H1 (cell line): ENCODE measurements around the gene DOCK10. TPM values are rescaled to one million over a fixed set of nuclear protein-coding genes. Genes with fewer than 3 reads are reported as not detected.

Experiments
- CTCF ChIA-PET: fragments of 300-600 bp; sonication (Branson Sonifier 250); formaldehyde crosslinking; loops from one replicate; lab custom pipeline; 2021; ENCODE audit not compliant: partially characterized antibody; lab: Charles Lee
- POLR2A ChIA-PET: fragments of 300-600 bp; sonication (Branson Sonifier 250); formaldehyde crosslinking; loops from one replicate; lab custom pipeline; 2021; ENCODE audit warnings: inconsistent platforms; ENCODE audit not compliant: partially characterized antibody; lab: Charles Lee
- DNase-seq, 2 experiments: peaks; one replicate each; pipeline versions ENCODE4 v3.0.0 to v3.0.0-alpha.2; 2010 to 2022; ENCODE audit warnings: low spot score in 2 of 2, low read depth in 1 of 2, mixed read lengths in 1 of 2
- FAIRE-seq: peaks from 2 replicates; lab custom pipeline; 2011; peaks lifted over from hg19 to GRCh38; lab: Jason Lieb, UNC
- H2AFZ ChIP-seq: 2 replicates; pipeline ENCODE4 v1.8.1; 2012; ENCODE audit warnings: low read length, inconsistent platforms
- H2AK5ac ChIP-seq: 2 replicates; pipeline ENCODE4 v1.6.1; 2013; ENCODE audit warnings: low read depth, low read length
- H2BK120ac ChIP-seq: replicated peaks from 2 replicates; pipeline ENCODE3; 2013; ENCODE audit warnings: low read depth, low read length, inconsistent platforms
- H2BK12ac ChIP-seq: 2 replicates; pipeline ENCODE4 v1.6.1; 2013; ENCODE audit warnings: low read depth, low read length
- H2BK15ac ChIP-seq: 2 replicates; pipeline ENCODE4 v1.6.1; 2013; ENCODE audit warnings: low read length
- H2BK20ac ChIP-seq: 2 replicates; pipeline ENCODE4 v1.6.1; 2013; ENCODE audit warnings: low read length
- H2BK5ac ChIP-seq: 2 replicates; pipeline ENCODE4 v1.6.1; 2013; ENCODE audit warnings: low read depth, low read length
- H3K14ac ChIP-seq: 2 replicates; pipeline ENCODE4 v1.6.1; 2013; ENCODE audit warnings: inconsistent platforms; ENCODE audit not compliant: insufficient read length
- H3K18ac ChIP-seq: 2 replicates; pipeline ENCODE4 v1.6.1; 2013; ENCODE audit warnings: low read length; ENCODE audit errors: extremely low read depth
- H3K23ac ChIP-seq: 2 replicates; pipeline ENCODE4 v1.6.1; 2013; ENCODE audit warnings: inconsistent platforms; ENCODE audit not compliant: insufficient read length
- H3K23me2 ChIP-seq: 2 replicates; pipeline ENCODE4 v1.6.1; 2013; ENCODE audit warnings: low read depth, low read length
- H3K27ac ChIP-seq: 2 replicates; pipeline ENCODE4 v1.6.1; 2011; ENCODE audit warnings: low read depth, low read length, inconsistent platforms
- H3K27me3 ChIP-seq, 4 experiments: replicated peaks in 1 of 4; 1 replicate in 1 of 4; 2 replicates in 3 of 4; pipeline versions ENCODE4 v1.6.1 to v1.8.1; 2011 to 2013; ENCODE audit warnings: low read length in 3 of 4, mild to moderate bottlenecking in 3 of 4, inconsistent platforms in 2 of 4, mixed read lengths in 2 of 4, moderate library complexity in 1 of 4; ENCODE audit not compliant: control insufficient read depth in 3 of 4, insufficient read depth in 3 of 4; ENCODE audit errors: extremely low read depth in 1 of 4
- H3K36me3 ChIP-seq, 4 experiments: 2 replicates each; pipeline versions ENCODE4 v1.6.1 to v1.8.1; 2011 to 2013; ENCODE audit warnings: mild to moderate bottlenecking in 4 of 4, low read length in 3 of 4, moderate library complexity in 2 of 4, control low read depth in 1 of 4, inconsistent platforms in 1 of 4; ENCODE audit not compliant: insufficient read depth in 4 of 4, control insufficient read depth in 2 of 4
- H3K4ac ChIP-seq: replicated peaks from 2 replicates; pipeline ENCODE3; 2013; ENCODE audit warnings: low read length, low read depth, mixed read lengths, inconsistent platforms; ENCODE audit not compliant: insufficient read length
- H3K4me1 ChIP-seq, 4 experiments: replicated peaks in 1 of 4; 1 replicate in 1 of 4; 2 replicates in 3 of 4; pipeline versions ENCODE4 v1.6.1 to v1.8.1; 2011 to 2013; ENCODE audit warnings: low read length in 3 of 4, inconsistent platforms in 2 of 4, mixed read lengths in 1 of 4; ENCODE audit not compliant: insufficient read depth in 4 of 4, control insufficient read depth in 3 of 4
- H3K4me2 ChIP-seq, 2 experiments: 2 replicates each; pipeline versions ENCODE4 v1.6.1 to v1.8.1; 2011 to 2013; ENCODE audit warnings: low read depth in 2 of 2, low read length in 2 of 2, control low read depth in 1 of 2, inconsistent platforms in 1 of 2, mild to moderate bottlenecking in 1 of 2; ENCODE audit not compliant: insufficient read depth in 1 of 2
- H3K4me3 ChIP-seq, 4 experiments: fragments of 200-600, 300-600 bp in 1 of 4; sonication (generic), shearing (Covaris generic), sonication (Bioruptor Twin) in 1 of 4; 2 replicates each; pipeline versions ENCODE4 v1.5.1 to v1.8.1; 2011 to 2016; ENCODE audit warnings: low read length in 4 of 4, low read depth in 3 of 4, control low read depth in 2 of 4, inconsistent platforms in 2 of 4, mild to moderate bottlenecking in 2 of 4, mixed read lengths in 1 of 4, moderate library complexity in 1 of 4; ENCODE audit not compliant: insufficient read depth in 2 of 4; ENCODE audit errors: extremely low read depth in 1 of 4
- H3K56ac ChIP-seq: replicated peaks from 2 replicates; pipeline ENCODE3; 2013; ENCODE audit warnings: low read depth, mild to moderate bottlenecking, mixed read lengths, low read length, inconsistent platforms; ENCODE audit not compliant: insufficient read length
- H3K79me1 ChIP-seq: 2 replicates; pipeline ENCODE4 v1.6.1; 2013; ENCODE audit warnings: low read depth, low read length, control low read depth
- H3K79me2 ChIP-seq, 2 experiments: 2 replicates each; pipeline versions ENCODE4 v1.6.1 to v1.8.1; 2012 to 2013; ENCODE audit warnings: low read length in 2 of 2, mild to moderate bottlenecking in 2 of 2, inconsistent platforms in 1 of 2; ENCODE audit not compliant: insufficient read depth in 2 of 2, control insufficient read depth in 1 of 2
- H3K9ac ChIP-seq, 4 experiments: replicated peaks in 1 of 4; 1 replicate in 1 of 4; 2 replicates in 3 of 4; pipeline versions ENCODE4 v1.6.1 to v1.8.1; 2011 to 2013; ENCODE audit warnings: low read depth in 3 of 4, low read length in 3 of 4, control low read depth in 2 of 4, mild to moderate bottlenecking in 2 of 4, moderate library complexity in 2 of 4, inconsistent platforms in 1 of 4; ENCODE audit errors: extremely low read depth in 1 of 4
- H3K9me3 ChIP-seq, 2 experiments: 2 replicates each; pipeline versions ENCODE4 v1.6.1 to v1.8.1; 2012 to 2013; ENCODE audit warnings: mild to moderate bottlenecking in 2 of 2, moderate library complexity in 2 of 2, control low read depth in 1 of 2, inconsistent platforms in 1 of 2, low read depth in 1 of 2, low read length in 1 of 2, mixed read lengths in 1 of 2; ENCODE audit not compliant: insufficient read depth in 2 of 2
- H4K20me1 ChIP-seq, 2 experiments: replicated peaks in 1 of 2; 2 replicates each; pipeline versions ENCODE3 to v1.8.1; 2011 to 2013; ENCODE audit warnings: inconsistent platforms in 2 of 2, low read length in 2 of 2, mild to moderate bottlenecking in 1 of 2; ENCODE audit not compliant: insufficient read depth in 2 of 2, control insufficient read depth in 1 of 2
- H4K5ac ChIP-seq: 2 replicates; pipeline ENCODE4 v1.6.1; 2013; ENCODE audit warnings: low read length, low read depth, mixed read lengths, inconsistent platforms; ENCODE audit not compliant: insufficient read length
- H4K8ac ChIP-seq: 2 replicates; pipeline ENCODE4 v1.8.0; 2013; ENCODE audit warnings: mild to moderate bottlenecking, moderate library complexity, low read length, inconsistent platforms; ENCODE audit not compliant: insufficient read depth; ENCODE audit errors: extremely low read depth
- H4K91ac ChIP-seq: replicated peaks from 2 replicates; pipeline ENCODE3; 2013; ENCODE audit warnings: low read length, mixed read lengths, inconsistent platforms; ENCODE audit not compliant: insufficient read length
- CBX5 ChIP-seq: fragments of 300-800, 300-1000 bp; sonication (generic); IDR thresholded peaks from 2 replicates; pipeline ENCODE4 v1.7.1; 2016; ENCODE audit warnings: antibody characterized with exemption, low read length, low read depth
- CTBP2 ChIP-seq: IDR thresholded peaks from 2 replicates; pipeline ENCODE4 v1.7.0; 2011; ENCODE audit warnings: borderline replicate concordance, mild to moderate bottlenecking, moderate library complexity, mixed read lengths, low read length; ENCODE audit not compliant: insufficient read depth, insufficient read length
- EZH2 ChIP-seq: fragments of 200-600 bp; sonication (generic); IDR thresholded peaks from 2 replicates; pipeline ENCODE4 v1.7.1; 2012; ENCODE audit warnings: low read depth, mild to moderate bottlenecking, moderate library complexity, low read length, inconsistent platforms; ENCODE audit not compliant: severe bottlenecking
- SUZ12 ChIP-seq: fragments of 200-600 bp; sonication (generic); IDR thresholded peaks from 2 replicates; pipeline ENCODE4 v1.6.1; 2012; ENCODE audit warnings: mild to moderate bottlenecking, inconsistent platforms, low read length, moderate library complexity, mixed read lengths
- WGBS, 2 experiments: shearing (Covaris generic) in 1 of 2; methylation state at CpG; one replicate each; pipeline versions ENCODE4 v1.1.6 to v1.1.7; 2013 to 2015; ENCODE audit warnings: low lambda C conversion rate in 2 of 2, mixed read lengths in 2 of 2, inconsistent platforms in 1 of 2, low coverage in 1 of 2, missing lambda C conversion rate in 1 of 2; ENCODE audit not compliant: insufficient replicate concordance in 2 of 2, insufficient coverage in 1 of 2, insufficient read length in 1 of 2; ENCODE audit errors: extremely low coverage in 1 of 2, missing lambda C conversion rate in 1 of 2; 5-methylcytosine and 5-hydroxymethylcytosine counted together
- polyA plus RNA-seq, 7 experiments: library from polyadenylated mRNA; depleted of rRNA in 3 of 7; stranded (reverse) in 5 of 7; unstranded in 2 of 7; fragments of >200 nt in 5 of 7; fragments of 200-250 nt in 2 of 7; gene quantifications; 1 replicate in 5 of 7; 2 replicates in 1 of 7; 4 replicates in 1 of 7; pipeline versions ENCODE4 v1.2.1 to v1.2.3, GENCODE V29; 2011 to 2013; ENCODE audit warnings: missing spikeins in 2 of 7, mixed read lengths in 2 of 7
- total RNA-seq: library from RNA; stranded (reverse); fragmentation: NEBNext Ultra II Directional; extraction: Animal tissue kit (Norgen Biotek cat#: 25700); gene quantifications from 2 replicates; pipeline ENCODE4 v1.2.1, GENCODE V29; 2021

Gene DOCK10
- total and polyA plus RNA-seq, 2 of the 8 experiments (the other 6 are each of a cell fraction or from before 2014, with no cell fraction given), result 0.33 to 1.6 TPM

GRCh38 chr2:225041207-225041850 is 939 bp downstream of the DOCK10 start:
- Histone ChIP-seq H3K14ac (no peak overlapping the region), H3K79me1 (no peaks in the 10 kb centered on the region), H3K27me3 (peaks cover 30 to 40% (median 37%) of the 10 kb centered on the region in 4 experiments), H3K27ac (no peak overlapping the region), H2AFZ (peak overlapping the region; percentile 24; the same call in 1 of the 2 replicates), H3K4ac (no peak overlapping the region), H4K20me1 (no peaks in the 10 kb centered on the region), H2BK12ac (no peak overlapping the region), H3K9me3 (no peaks in the 10 kb centered on the region), H3K4me3 (peak overlapping the region; percentile 52 to 79 (median 58)), H2BK20ac (no peak overlapping the region), H4K8ac (no peak overlapping the region), H4K5ac (no peak overlapping the region), H3K4me2 (peak overlapping the region; percentile 74 to 90), H4K91ac (no peak overlapping the region), H2BK120ac (no peak overlapping the region), H3K4me1 (peaks cover 0 to 5% (median 2%) of the 10 kb centered on the region in 4 experiments; a peak in 2 of 7 replicates), H3K79me2 (no peaks in the 10 kb centered on the region), H3K36me3 (no peaks in the 10 kb centered on the region; a peak in 1 of 8 replicates), H2AK5ac (no peak overlapping the region), H2BK5ac (no peak overlapping the region), H3K9ac (no peak overlapping the region), H3K23me2 (peaks cover 9% of the 10 kb centered on the region; the same call in 1 of the 2 replicates), H3K56ac (no peak overlapping the region), H3K23ac (no peak overlapping the region), H3K18ac (no peak overlapping the region), H2BK15ac (no peak overlapping the region)
- peak in 1 of 2 experiments; percentile 51 for DNase-seq
- FAIRE-seq, result no peak
- TF ChIP-seq EZH2 (peak; percentile 62), CBX5 (no peak), SUZ12 (peak; percentile 73; the same call in 1 of the 2 replicates), CTBP2 (peak; percentile 7)
- ChIA-PET POLR2A (interaction anchor here (0.6 kb wide), 1 partner anchor 558 kb away, joined by 5 read pairs; no protein-coding TSS in a partner anchor), CTCF (interaction anchor here (0.7 to 2.9 kb wide), 4 partner anchors 11 to 40 kb away, joined by 3 to 9 read pairs (median 5); no protein-coding TSS in a partner anchor)
- 40% methylated on average over 17 of the region's 27 CpGs; no CpG with 5 or more reads in 1 of the 2 experiments for WGBS, 2 experiments
